GM08714 (cell line): ENCODE results near the gene TOMM5.

ENCODE experiments used
- H3K4me3 ChIP-seq: fragments of 200-500 bp; sonication (Bioruptor generic); 2 replicates; pipeline ENCODE4 v1.5.1; 2014; ENCODE audit warnings: mild to moderate bottlenecking, low read length, inconsistent platforms
- ZNF274 ChIP-seq: IDR thresholded peaks from 2 replicates; pipeline ENCODE4 v1.6.1; 2012; ENCODE audit warnings: mild to moderate bottlenecking, low read depth, low read length

Gene TOMM5

GRCh38 chr9:37592108-37592951 lies at the start of gene TOMM5:
Gene TOMM5, minus strand, starts transcription at chr9:37592597. Its CDS starts 65 bp downstream, at chr9:37592532.
- no peak for TF ChIP-seq ZNF274
- peak within 1 kb of the TSS; percentile 78 for H3K4me3 ChIP-seq

GRCh38 chr9:37641331-37641730 lies 48.9 kb upstream of the TOMM5 start:
- TF ChIP-seq ZNF274, result no peak
- no peak overlapping the region for H3K4me3 ChIP-seq

GRCh38 chr9:37640246-37640645 lies 47.8 kb upstream of the TOMM5 start:
- no peak overlapping the region for H3K4me3 ChIP-seq
- TF ChIP-seq ZNF274, result no peak

GRCh38 chr9:37639841-37640240 lies 47.4 kb upstream of the TOMM5 start:
- no peak overlapping the region for H3K4me3 ChIP-seq
- no peak for TF ChIP-seq ZNF274

GRCh38 chr9:37639109-37639762 lies 46.8 kb upstream of the TOMM5 start:
- TF ChIP-seq ZNF274, result no peak
- H3K4me3 ChIP-seq, result no peak overlapping the region

GRCh38 chr9:37636511-37637448 lies 44.4 kb upstream of the TOMM5 start:
- H3K4me3 ChIP-seq, result no peak overlapping the region
- no peak for TF ChIP-seq ZNF274

GRCh38 chr9:37635808-37636207 lies 43.4 kb upstream of the TOMM5 start:
- H3K4me3 ChIP-seq, result no peak overlapping the region
- no peak for TF ChIP-seq ZNF274

- no peak overlapping the region for H3K4me3 ChIP-seq
- no peak for TF ChIP-seq ZNF274
Measured at GRCh38 chr9:37632479-37632878, 40.1 kb upstream of the TOMM5 start.

- H3K4me3 ChIP-seq, result no peak overlapping the region
- TF ChIP-seq ZNF274, result no peak
Measured at GRCh38 chr9:37626708-37627292, 34.4 kb upstream of the TOMM5 start.

GRCh38 chr9:37625758-37626147 lies 33.4 kb upstream of the TOMM5 start:
- TF ChIP-seq ZNF274, result no peak
- no peak overlapping the region for H3K4me3 ChIP-seq

- TF ChIP-seq ZNF274, result no peak
Measured at GRCh38 chr9:37625036-37625757, 32.8 kb upstream of the TOMM5 start.

GRCh38 chr9:37624073-37624472 lies 31.7 kb upstream of the TOMM5 start:
- H3K4me3 ChIP-seq, result no peak overlapping the region
- no peak for TF ChIP-seq ZNF274

More at GRCh38 chr9:37625036-37625757, 32.8 kb upstream of the TOMM5 start:
- H3K4me3 ChIP-seq, result no peak overlapping the region

- H3K4me3 ChIP-seq, result no peak overlapping the region
- no peak for TF ChIP-seq ZNF274
Measured at GRCh38 chr9:37623267-37623666, 30.9 kb upstream of the TOMM5 start.
